ENCODE results near the gene UBR7.
"Not testable (repeated sequence)": the region's sequence is repeated elsewhere in the genome, so short reads cannot be mapped to it uniquely, and the experiment has no call there.

The UBR7 gene

GRCh38 chr14:93206793-93207467 lies at the start of gene UBR7, which contains the start of gene GON7:
TSS of gene UBR7 (plus strand) at chr14:93207256. CDS start at chr14:93207292, 36 bp downstream.
TSS of gene GON7 (minus strand) at chr14:93207065. CDS start at chr14:93207037, 28 bp downstream.
- peak; percentile 97 for DNase-seq

GRCh38 chr14:93158349-93158748 lies 48.7 kb upstream of the UBR7 start:
- not testable (repeated sequence) for DNase-seq

GRCh38 chr14:93159625-93160352 lies 47.3 kb upstream of the UBR7 start:
- DNase-seq, result not testable (repeated sequence)

- no peak for DNase-seq
These were observed 46.7 kb upstream of the UBR7 start for GRCh38 chr14:93160353-93160801.

- DNase-seq, result no peak
These were observed 45.6 kb upstream of the UBR7 start for GRCh38 chr14:93161411-93161940.

GRCh38 chr14:93163564-93163963 lies 43.5 kb upstream of the UBR7 start:
- no peak for DNase-seq

- not testable (repeated sequence) for DNase-seq
These were observed 41.5 kb upstream of the UBR7 start for GRCh38 chr14:93165271-93166265.

GRCh38 chr14:93168610-93169009 lies 38.4 kb upstream of the UBR7 start:
- DNase-seq, result not testable (repeated sequence)

- not testable (repeated sequence) for DNase-seq
These were observed 37.4 kb upstream of the UBR7 start for GRCh38 chr14:93169619-93170018.

- not testable (repeated sequence) for DNase-seq
These were observed 36.9 kb upstream of the UBR7 start for GRCh38 chr14:93170141-93170540.

- DNase-seq, result no peak
These were observed 35.7 kb upstream of the UBR7 start for GRCh38 chr14:93171376-93171775.

GRCh38 chr14:93173943-93174395 lies 33.1 kb upstream of the UBR7 start:
- DNase-seq, result no peak

- DNase-seq, result not testable (repeated sequence)
These were observed 32.3 kb upstream of the UBR7 start for GRCh38 chr14:93174731-93175130.

- DNase-seq, result no peak
These were observed 31.6 kb upstream of the UBR7 start for GRCh38 chr14:93175492-93175891.

GRCh38 chr14:93183596-93184317 lies 23.3 kb upstream of the UBR7 start:
- DNase-seq, result no peak

GRCh38 chr14:93184391-93185348 lies 22.4 kb upstream of the UBR7 start, which contains the start of the genes LYSET and MOAP1:
TSS of gene LYSET (plus strand) at chr14:93185317. CDS start at chr14:93185406, 89 bp downstream.
TSS of gene MOAP1 (minus strand) at chr14:93184897. CDS start at chr14:93184242, 655 bp downstream.
- peak; percentile 76 for DNase-seq

- no peak for DNase-seq
These were observed 21.7 kb upstream of the UBR7 start for GRCh38 chr14:93185349-93185720.

GRCh38 chr14:93186466-93186865 lies 20.6 kb upstream of the UBR7 start:
- DNase-seq, result no peak

GRCh38 chr14:93186956-93187355 lies 20.1 kb upstream of the UBR7 start:
- no peak for DNase-seq

GRCh38 chr14:93195316-93195999 lies 11.6 kb upstream of the UBR7 start:
- no peak for DNase-seq
